IPS-15b (cell line): ENCODE data around the gene DOK3.

Experiments
- H3K27me3 ChIP-seq: one replicate; pipeline ENCODE4 v1.6.1; 2013; ENCODE audit warnings: low read length; ENCODE audit not compliant: control insufficient read depth, insufficient read depth
- H3K36me3 ChIP-seq: one replicate; pipeline ENCODE4 v1.6.1; 2013; ENCODE audit warnings: low read length; ENCODE audit not compliant: control insufficient read depth, insufficient read depth
- H3K4me1 ChIP-seq: one replicate; pipeline ENCODE4 v1.6.1; 2013; ENCODE audit warnings: mild to moderate bottlenecking, low read length; ENCODE audit not compliant: control insufficient read depth, insufficient read depth
- H3K4me3 ChIP-seq: one replicate; pipeline ENCODE4 v1.5.1; 2013; ENCODE audit warnings: low read depth, low read length
- H3K9ac ChIP-seq: one replicate; pipeline ENCODE4 v1.6.1; 2013; ENCODE audit warnings: low read depth, mild to moderate bottlenecking, low read length
- H3K9me3 ChIP-seq: one replicate; pipeline ENCODE4 v1.6.1; 2013; ENCODE audit warnings: mild to moderate bottlenecking, low read length; ENCODE audit not compliant: control insufficient read depth, insufficient read depth

The DOK3 gene

GRCh38 chr5:177519463-177520235 is 10.0 kb upstream of the DOK3 start:
- no peaks in the 10 kb centered on the region for H3K9me3 ChIP-seq
- H3K36me3 ChIP-seq: peaks cover 52% of the 10 kb centered on the region
- no peaks in the 10 kb centered on the region for H3K27me3 ChIP-seq
- H3K4me1 ChIP-seq: peaks cover 4% of the 10 kb centered on the region
- H3K9ac ChIP-seq: no peak overlapping the region
- no peak overlapping the region for H3K4me3 ChIP-seq

GRCh38 chr5:177516601-177517568 is 7.3 kb upstream of the DOK3 start, which contains the start of gene DDX41:
Gene DDX41, minus strand, starts transcription at chr5:177516961. Its CDS starts 16 bp downstream, at chr5:177516945.
- Histone ChIP-seq H3K9ac (peak within 1 kb of the TSS; percentile 92), H3K27me3 (no peaks in the 10 kb centered on the region), H3K36me3 (peaks cover 65% of the 10 kb centered on the region), H3K4me3 (peak within 1 kb of the TSS; percentile 99), H3K4me1 (peaks cover 4% of the 10 kb centered on the region), H3K9me3 (no peaks in the 10 kb centered on the region)

- H3K4me1 ChIP-seq: peaks cover 4% of the 10 kb centered on the region
- no peaks in the 10 kb centered on the region for H3K27me3 ChIP-seq
- no peaks in the 10 kb centered on the region for H3K9me3 ChIP-seq
- no peak overlapping the region for H3K9ac ChIP-seq
- H3K4me3 ChIP-seq: peak overlapping the region; percentile 99
- H3K36me3 ChIP-seq: peaks cover 65% of the 10 kb centered on the region
Measured at GRCh38 chr5:177515580-177515979, 6.0 kb upstream of the DOK3 start.

- Histone ChIP-seq H3K4me1 (peaks cover 11% of the 10 kb centered on the region), H3K27me3 (no peaks in the 10 kb centered on the region), H3K36me3 (peaks cover 55% of the 10 kb centered on the region), H3K9me3 (no peaks in the 10 kb centered on the region), H3K4me3 (no peak overlapping the region), H3K9ac (no peak overlapping the region)
Measured at GRCh38 chr5:177514541-177514940, 4.9 kb upstream of the DOK3 start.

- no peak overlapping the region for H3K4me3 ChIP-seq
- no peaks in the 10 kb centered on the region for H3K9me3 ChIP-seq
- H3K27me3 ChIP-seq: no peaks in the 10 kb centered on the region
- H3K36me3 ChIP-seq: peaks cover 58% of the 10 kb centered on the region
- H3K9ac ChIP-seq: no peak overlapping the region
- peaks cover 16% of the 10 kb centered on the region for H3K4me1 ChIP-seq
Measured at GRCh38 chr5:177513500-177513899, 3.9 kb upstream of the DOK3 start.

- Histone ChIP-seq H3K27me3 (no peaks in the 10 kb centered on the region), H3K4me3 (no peak overlapping the region), H3K9me3 (no peaks in the 10 kb centered on the region), H3K4me1 (peaks cover 16% of the 10 kb centered on the region), H3K36me3 (peaks cover 58% of the 10 kb centered on the region), H3K9ac (no peak overlapping the region)
Measured at GRCh38 chr5:177512736-177513380, 3.2 kb upstream of the DOK3 start.

GRCh38 chr5:177511796-177512675 is 2.4 kb upstream of the DOK3 start:
- Histone ChIP-seq H3K9me3 (no peaks in the 10 kb centered on the region), H3K27me3 (no peaks in the 10 kb centered on the region), H3K36me3 (peaks cover 58% of the 10 kb centered on the region), H3K4me1 (peaks cover 16% of the 10 kb centered on the region), H3K9ac (no peak overlapping the region), H3K4me3 (no peak overlapping the region)

- Histone ChIP-seq H3K4me1 (peaks cover 16% of the 10 kb centered on the region), H3K9me3 (no peaks in the 10 kb centered on the region), H3K27me3 (no peaks in the 10 kb centered on the region), H3K9ac (no peak overlapping the region), H3K36me3 (peaks cover 58% of the 10 kb centered on the region), H3K4me3 (no peak overlapping the region)
Measured at GRCh38 chr5:177511181-177511580, 1.6 kb upstream of the DOK3 start.

- no peak overlapping the region for H3K4me3 ChIP-seq
- H3K4me1 ChIP-seq: peaks cover 11% of the 10 kb centered on the region
- H3K36me3 ChIP-seq: peaks cover 56% of the 10 kb centered on the region
- no peak overlapping the region for H3K9ac ChIP-seq
- H3K9me3 ChIP-seq: no peaks in the 10 kb centered on the region
- H3K27me3 ChIP-seq: no peaks in the 10 kb centered on the region
Measured at GRCh38 chr5:177510567-177511053, 984 bp upstream of the DOK3 start.

GRCh38 chr5:177509991-177510566 is 453 bp upstream of the DOK3 start:
- Histone ChIP-seq H3K36me3 (peaks cover 51% of the 10 kb centered on the region), H3K4me1 (peaks cover 11% of the 10 kb centered on the region), H3K27me3 (no peaks in the 10 kb centered on the region), H3K9ac (no peak overlapping the region), H3K4me3 (no peak overlapping the region), H3K9me3 (no peaks in the 10 kb centered on the region)
